ENCODE results near the gene CUL9. TPM values are rescaled to one million over a fixed set of nuclear protein-coding genes. Genes with fewer than 3 reads are reported as not detected.

CUL9 gene
- total and polyA plus RNA-seq, 2 experiments from 2014 or later = 2.6 to 11.3 TPM

GRCh38 chr6:43268355-43268700 lies 86.3 kb downstream of the CUL9 start:
- H4K20me1 ChIP-seq (replicated peaks; ENCODE audit: insufficient read depth) = no peaks in the 10 kb centered on the region
- H3K4me2 ChIP-seq = no peak overlapping the region
- Mint-ChIP-seq H3K4me1 (peaks cover 34% of the 10 kb centered on the region), H3K27me3 (ENCODE audit: insufficient read depth, low read depth, poor library complexity) (peaks cover 46% of the 10 kb centered on the region), H3K36me3 (ENCODE audit: low read depth) (no peaks in the 10 kb centered on the region), H3K9me3 (no peaks in the 10 kb centered on the region), H3K4me3 (no peak overlapping the region; the same call in 2 of the 3 replicates), H3K27ac (no peak overlapping the region)
- peaks cover 52% of the 10 kb centered on the region for H3K27me3 ChIP-seq (ENCODE audit: insufficient read depth)
- no peaks in the 10 kb centered on the region for H3K9me2 ChIP-seq (ENCODE audit: insufficient read depth)
- no peak for ATAC-seq
- H3K4me1 ChIP-seq (ENCODE audit: insufficient read depth) = peaks cover 14% of the 10 kb centered on the region
- H3K79me2 ChIP-seq (replicated peaks; ENCODE audit: insufficient read depth) = no peaks in the 10 kb centered on the region
- H3K27ac ChIP-seq (ENCODE audit: low read depth) = no peak overlapping the region
- H3K4me3 ChIP-seq = no peak overlapping the region
- no peaks in the 10 kb centered on the region for H3F3A ChIP-seq (replicated peaks; ENCODE audit: low read depth)
- H3K36me3 ChIP-seq (ENCODE audit: insufficient read depth) = no peaks in the 10 kb centered on the region
- TF ChIP-seq EZH2phosphoT487 (IDR thresholded peaks at IDR 0.05; ENCODE audit: unreplicated experiment) = no peak
- no peak for TF ChIP-seq STAT1 (IDR thresholded peaks at IDR 0.05; ENCODE audit: unreplicated experiment)
- TF ChIP-seq NANOG (IDR thresholded peaks at IDR 0.05; ENCODE audit: borderline replicate concordance) = no peak
- no peak for TF ChIP-seq ZNF462 (CRISPR knock-in tag; IDR thresholded peaks at IDR 0.05)
- H2AFZ ChIP-seq = no peak overlapping the region
- DNase-seq (ENCODE audit: low spot score) = no peak

GRCh38 chr6:43268782-43269272 lies 86.8 kb downstream of the CUL9 start:
- Histone ChIP-seq H3F3A (replicated peaks; ENCODE audit: low read depth) (no peaks in the 10 kb centered on the region), H3K9me2 (ENCODE audit: insufficient read depth) (no peaks in the 10 kb centered on the region), H3K4me2 (peak overlapping the region; percentile 84), H3K4me3 (peak overlapping the region; percentile 52), H3K4me1 (ENCODE audit: insufficient read depth) (peaks cover 14% of the 10 kb centered on the region), H3K27me3 (ENCODE audit: insufficient read depth) (peaks cover 57% of the 10 kb centered on the region), H2AFZ (peak overlapping the region; percentile 84; the same call in 1 of the 2 replicates), H4K20me1 (replicated peaks; ENCODE audit: insufficient read depth) (no peaks in the 10 kb centered on the region), H3K27ac (ENCODE audit: low read depth) (no peak overlapping the region), H3K36me3 (ENCODE audit: insufficient read depth) (no peaks in the 10 kb centered on the region), H3K79me2 (replicated peaks; ENCODE audit: insufficient read depth) (no peaks in the 10 kb centered on the region)
- ATAC-seq (no peak), DNase-seq (ENCODE audit: low spot score) (no peak)
- Mint-ChIP-seq H3K4me3 (peak overlapping the region; percentile 64), H3K27ac (no peak overlapping the region), H3K36me3 (ENCODE audit: low read depth) (no peaks in the 10 kb centered on the region), H3K4me1 (peaks cover 34% of the 10 kb centered on the region), H3K27me3 (ENCODE audit: insufficient read depth, low read depth, poor library complexity) (peaks cover 43% of the 10 kb centered on the region), H3K9me3 (no peaks in the 10 kb centered on the region)
- TF ChIP-seq ZNF462 (CRISPR knock-in tag; IDR thresholded peaks at IDR 0.05) = no peak
- TF ChIP-seq ZNF114 (CRISPR knock-in tag; IDR thresholded peaks at IDR 0.05) = no peak
- TF ChIP-seq EZH2 (IDR thresholded peaks at IDR 0.05; ENCODE audit: low read depth, unreplicated experiment) = no peak
- no peak for TF ChIP-seq JUNB (IDR thresholded peaks at IDR 0.05; ENCODE audit: unreplicated experiment)
